ENCODE measurements around the gene EXT2.
A peak's percentile ranks its signal among the peaks of the same experiment; 100 is the strongest.

The EXT2 gene

GRCh38 chr11:44095506-44096359 lies at the start of gene EXT2:
Gene EXT2, plus strand, starts transcription at chr11:44095678. Its CDS starts 12,035 bp downstream, at chr11:44107713.
- DNase-seq: peak; percentile 77 to 81

- no peak for DNase-seq
These were observed 49.3 kb upstream of the EXT2 start for GRCh38 chr11:44046182-44046581.

DNA sequence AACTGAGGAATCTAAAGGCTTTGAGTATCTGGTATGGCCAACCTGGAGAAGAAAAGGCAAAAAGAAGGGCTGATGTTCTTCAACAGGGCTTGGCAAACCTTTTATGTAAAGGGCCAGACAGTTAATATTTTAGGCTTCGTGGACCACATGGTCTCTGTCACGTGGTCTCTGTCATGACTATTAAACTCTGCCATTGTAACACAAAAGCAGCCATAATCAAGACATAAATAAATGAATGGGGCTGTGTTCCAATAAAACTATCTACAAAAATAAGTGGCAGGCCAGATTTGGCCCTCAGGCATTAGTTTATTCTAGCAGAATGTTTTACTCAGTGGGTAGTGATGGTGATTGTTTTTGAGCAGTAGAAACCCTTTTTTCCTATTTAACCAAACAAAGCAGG lies 48.2 kb upstream of the EXT2 start:
- DNase-seq: no peak

- DNase-seq: no peak
These were observed 47.5 kb upstream of the EXT2 start, which contains the start of gene ACCSL for GRCh38 chr11:44047931-44048431. Gene ACCSL, plus strand, starts transcription at chr11:44047981. Its CDS starts 56 bp downstream, at chr11:44048037.

- DNase-seq: no peak
These were observed 45.6 kb upstream of the EXT2 start for GRCh38 chr11:44049832-44050231.

DNA sequence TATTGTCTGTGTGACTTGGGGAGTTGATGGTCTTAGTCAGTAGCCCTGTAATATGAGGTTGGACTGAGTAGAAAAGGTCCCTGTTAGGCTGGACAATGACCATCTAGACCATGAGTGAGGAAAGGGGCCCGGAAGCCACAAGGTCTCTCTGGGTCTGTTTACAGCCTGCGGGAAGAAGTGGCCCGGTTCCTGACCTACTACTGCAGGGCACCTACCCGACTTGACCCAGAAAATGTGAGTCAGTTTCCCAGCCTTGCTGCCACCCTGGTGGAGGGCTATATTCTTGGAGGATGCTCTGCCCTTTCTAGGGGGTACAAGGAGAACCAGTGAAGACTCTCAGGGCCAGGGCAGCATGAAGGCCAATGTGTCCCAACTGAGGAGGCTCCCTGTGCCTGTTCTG lies 44.3 kb upstream of the EXT2 start:
- no peak for DNase-seq

DNA sequence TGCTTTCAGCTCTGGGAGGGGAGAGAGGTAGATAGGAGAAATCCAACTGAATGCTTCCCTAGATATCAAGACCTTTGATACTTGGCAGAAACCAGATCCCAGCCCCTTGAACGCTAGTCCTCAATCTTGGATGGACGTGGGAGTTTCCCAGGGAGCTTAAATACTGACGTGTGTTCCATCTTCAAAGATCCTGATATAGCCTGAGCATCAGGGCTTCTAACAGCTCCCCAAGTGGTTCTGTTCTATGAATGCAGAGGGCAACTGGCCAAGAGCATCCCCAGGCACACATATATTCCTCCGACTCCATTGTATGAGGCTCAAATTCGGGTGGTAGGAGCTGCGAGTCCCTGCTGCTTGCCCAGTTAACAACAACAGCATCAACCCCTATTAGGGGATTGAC lies 38.1 kb upstream of the EXT2 start:
- no peak for DNase-seq

- DNase-seq: no peak
These were observed 37.2 kb upstream of the EXT2 start for GRCh38 chr11:44058275-44058674.

- no peak for DNase-seq
These were observed 30.3 kb upstream of the EXT2 start for GRCh38 chr11:44065161-44065661.

GRCh38 chr11:44065841-44066731 lies 29.4 kb upstream of the EXT2 start, which contains the start of gene ACCS:
Gene ACCS, plus strand, starts transcription at chr11:44066270. Its CDS starts 1,358 bp downstream, at chr11:44067628.
- DNase-seq: no peak

GRCh38 chr11:44066732-44067141 lies 28.7 kb upstream of the EXT2 start:
- no peak for DNase-seq

GRCh38 chr11:44067266-44067665 lies 28.2 kb upstream of the EXT2 start:
- no peak for DNase-seq

- no peak for DNase-seq
These were observed 27.3 kb upstream of the EXT2 start for GRCh38 chr11:44068180-44068579.

- DNase-seq: no peak
These were observed 24.3 kb upstream of the EXT2 start for GRCh38 chr11:44071157-44071556.

DNA sequence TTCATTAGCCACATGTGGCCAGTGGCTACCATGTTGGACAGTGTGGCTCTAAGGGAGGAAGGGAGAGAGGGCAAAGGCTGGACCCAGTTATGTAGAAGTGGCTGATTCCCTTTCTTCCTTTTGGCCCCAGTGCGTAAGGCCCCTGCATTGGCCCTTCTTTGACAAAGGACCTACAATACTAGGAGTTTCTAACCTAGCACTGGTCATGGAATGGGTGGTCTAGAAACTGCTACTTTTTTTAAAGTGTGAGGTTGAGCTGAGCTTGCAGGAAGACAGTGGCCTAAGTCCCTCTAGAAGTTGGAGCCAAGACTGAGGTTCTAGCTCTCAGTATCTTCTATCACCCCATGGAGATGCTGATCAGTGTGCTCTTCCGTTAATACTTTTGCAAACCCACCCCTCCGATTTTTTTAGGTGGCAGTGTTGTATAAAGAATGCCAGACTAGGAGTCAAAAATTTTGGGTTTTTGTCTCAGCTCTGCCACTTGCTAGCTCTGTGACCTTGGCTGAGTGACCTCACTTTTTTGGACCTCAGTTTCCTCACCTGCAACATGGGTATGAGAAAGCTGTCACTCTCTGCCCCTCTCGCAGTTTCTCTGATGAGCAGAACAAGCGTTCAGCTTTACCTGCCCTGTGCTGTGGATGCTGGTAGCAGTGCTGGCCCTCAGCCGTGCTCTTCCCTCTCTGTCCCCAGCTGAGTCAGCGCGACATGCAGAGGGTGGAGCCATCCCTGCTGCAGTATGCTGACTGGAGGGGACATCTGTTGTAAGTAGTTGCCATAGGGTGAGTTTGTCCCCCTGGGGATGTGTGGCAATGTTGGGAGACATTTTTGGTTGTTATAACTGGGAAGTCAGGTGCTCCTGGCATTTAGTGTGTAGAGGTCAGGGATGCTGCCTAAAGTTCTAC lies 22.5 kb upstream of the EXT2 start:
- no peak for DNase-seq

DNA sequence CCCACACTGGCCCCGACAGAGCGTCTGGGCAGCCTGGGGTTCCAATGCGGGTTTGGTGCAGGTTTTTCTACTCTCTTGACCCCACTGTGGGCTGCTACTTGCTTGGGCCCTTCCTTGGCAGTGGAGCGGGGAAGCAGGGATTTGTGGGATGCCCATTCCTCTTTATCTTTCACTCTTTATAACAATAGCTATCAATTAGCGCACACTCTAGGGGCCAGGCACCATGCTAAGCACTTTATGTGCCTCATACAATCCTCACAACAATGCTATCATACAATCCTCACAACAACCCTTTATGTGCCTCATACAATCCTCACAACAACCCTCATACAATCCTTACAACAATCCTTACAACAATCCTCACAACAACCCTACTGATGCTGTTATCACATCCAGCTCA lies 16.7 kb upstream of the EXT2 start:
- DNase-seq: no peak

DNA sequence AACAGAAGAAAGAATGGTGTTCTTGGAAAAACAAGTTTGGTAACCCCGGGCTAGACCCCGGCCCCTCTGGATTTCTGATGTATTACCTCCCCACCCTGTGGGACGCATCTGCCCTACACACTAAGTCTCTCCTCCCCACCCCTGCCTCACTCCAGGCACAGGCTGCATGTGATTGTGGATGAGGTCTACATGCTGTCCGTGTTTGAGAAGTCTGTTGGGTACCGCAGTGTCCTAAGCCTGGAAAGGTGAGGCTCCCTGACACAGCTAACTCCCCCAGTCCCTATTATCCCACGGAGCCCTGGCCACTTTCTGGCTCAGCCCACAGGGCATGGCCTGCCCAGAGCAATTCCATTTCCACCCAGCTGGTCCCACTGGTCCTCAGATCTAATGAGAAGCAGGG lies 16.1 kb upstream of the EXT2 start:
- DNase-seq: no peak

DNA sequence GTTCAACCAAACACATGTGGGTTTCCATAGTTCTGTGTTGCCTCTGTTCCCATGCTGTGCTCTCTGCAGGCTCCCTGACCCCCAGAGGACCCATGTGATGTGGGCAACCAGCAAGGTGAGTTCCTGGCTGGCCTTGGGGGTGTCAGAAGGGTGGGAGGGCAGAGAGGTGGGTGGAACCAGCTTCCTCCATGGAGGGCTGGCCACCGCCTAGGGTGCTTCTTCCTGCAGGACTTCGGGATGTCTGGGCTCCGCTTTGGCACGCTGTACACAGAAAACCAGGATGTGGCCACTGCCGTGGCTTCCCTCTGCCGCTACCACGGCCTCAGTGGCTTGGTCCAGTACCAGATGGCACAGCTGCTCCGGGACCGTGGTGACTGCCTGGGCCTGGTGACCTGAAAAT lies 14.5 kb upstream of the EXT2 start:
- DNase-seq: no peak

- no peak for DNase-seq
These were observed 12.8 kb upstream of the EXT2 start for GRCh38 chr11:44082645-44083044.

GRCh38 chr11:44083433-44083832 lies 12.0 kb upstream of the EXT2 start:
- no peak for DNase-seq

DNA sequence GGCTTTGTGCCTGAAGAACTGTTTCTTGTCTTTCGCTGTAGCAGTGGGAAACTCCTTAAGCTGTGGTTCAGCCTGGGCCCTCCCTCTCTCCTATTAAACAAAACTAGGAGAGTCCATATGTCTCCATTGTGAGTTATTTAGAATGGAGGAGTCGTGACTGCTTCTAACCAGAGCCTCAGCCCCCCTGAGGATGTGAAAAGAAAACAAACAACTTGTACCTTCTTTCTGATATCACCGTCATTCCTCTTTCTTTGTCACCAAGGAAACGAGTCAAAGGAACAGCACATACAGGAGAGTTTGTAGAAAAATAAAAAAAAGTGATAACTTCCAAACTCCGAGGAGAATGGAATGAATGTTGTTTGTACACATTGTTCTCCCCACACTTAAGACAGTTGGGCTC lies 11.6 kb upstream of the EXT2 start:
- no peak for DNase-seq

DNA sequence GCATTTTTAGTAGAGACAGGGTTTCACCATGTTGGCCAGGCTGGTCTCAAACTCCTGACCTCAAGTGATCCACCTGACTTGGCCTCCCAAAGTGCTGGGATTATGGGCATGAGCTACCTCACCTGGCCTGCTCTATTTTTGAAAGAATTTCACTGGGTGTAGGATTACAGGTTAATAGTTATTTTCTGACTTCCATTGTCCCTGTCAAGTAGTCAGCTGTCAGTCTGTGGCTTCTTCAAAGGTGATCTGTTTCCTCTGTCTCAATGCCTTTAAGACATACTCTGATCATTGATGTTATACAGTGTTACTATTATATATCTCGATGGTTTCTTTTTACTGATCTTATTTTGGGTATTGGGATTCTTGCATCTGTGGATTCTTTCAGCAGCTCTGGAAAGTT lies 10.1 kb upstream of the EXT2 start:
- no peak for DNase-seq
